MCF 10A (cell line): ENCODE results near the gene SGK1. TPM values are rescaled to one million over a fixed set of nuclear protein-coding genes. Genes with fewer than 3 reads are reported as not detected.

Experiments
- BruUV-seq: library from RNA; stranded (reverse); fragments of 400-500 nt; replicated peaks from 2 replicates; lab custom pipeline; 2021; lab: Mats Ljungman, UMichigan
- CTCF ChIA-PET: fragments of 300-600 bp; sonication (Branson Sonifier 250); formaldehyde crosslinking; extraction: SDS; loops from one replicate; lab custom pipeline; 2021; ENCODE audit warnings: antibody characterized with exemption, inconsistent platforms; lab: Yijun Ruan, JAX
- POLR2A ChIA-PET: fragments of 300-600, 350-650 bp; sonication (Branson Sonifier 250); formaldehyde crosslinking; extraction: SDS; loops from one replicate; lab custom pipeline; 2020; ENCODE audit warnings: antibody characterized with exemption, inconsistent platforms; lab: Yijun Ruan, JAX
- DNase-seq: peaks from one replicate; pipeline ENCODE4 v3.0.0-alpha.2; 2018; ENCODE audit not compliant: unreplicated experiment
- H3K27ac Mint-ChIP-seq: one replicate; pipeline ENCODE4 v1.8.0; 2022; ENCODE audit warnings: mild to moderate bottlenecking, low read depth, mixed read lengths; ENCODE audit not compliant: unreplicated experiment
- H3K27me3 Mint-ChIP-seq: one replicate; pipeline ENCODE4 v1.8.0; 2022; ENCODE audit warnings: mixed read lengths; ENCODE audit not compliant: insufficient read depth, unreplicated experiment
- H3K36me3 Mint-ChIP-seq: one replicate; pipeline ENCODE4 v1.8.0; 2022; ENCODE audit warnings: mild to moderate bottlenecking, moderate library complexity, mixed read lengths; ENCODE audit not compliant: insufficient read depth, unreplicated experiment
- H3K4me1 Mint-ChIP-seq: one replicate; pipeline ENCODE4 v1.8.0; 2022; ENCODE audit warnings: mixed read lengths; ENCODE audit not compliant: insufficient read depth, unreplicated experiment
- H3K4me3 Mint-ChIP-seq: one replicate; pipeline ENCODE4 v1.8.0; 2022; ENCODE audit warnings: mild to moderate bottlenecking, moderate library complexity, mixed read lengths; ENCODE audit not compliant: unreplicated experiment
- H3K9me3 Mint-ChIP-seq: one replicate; pipeline ENCODE4 v1.8.0; 2022; ENCODE audit warnings: mixed read lengths; ENCODE audit not compliant: unreplicated experiment
- CTCF ChIP-seq: fragments of 200-600 bp; IDR thresholded peaks from one replicate; pipeline ENCODE4 v1.8.0; 2022; ENCODE audit warnings: antibody characterized with exemption, mild to moderate bottlenecking; ENCODE audit not compliant: unreplicated experiment
- intact Hi-C: fragments of 100-400 bp; cut with micrococcal nuclease; formaldehyde crosslinking; loops from 2 replicates; pipeline ENCODE4 v1.14.1; 2022
- total RNA-seq: library from RNA; stranded (reverse); gene quantifications from 2 replicates; pipeline ENCODE4 v1.2.3, GENCODE V29; 2022

Gene SGK1
- total RNA-seq, 1 experiment from 2014 or later, result 30.8 TPM

DNA sequence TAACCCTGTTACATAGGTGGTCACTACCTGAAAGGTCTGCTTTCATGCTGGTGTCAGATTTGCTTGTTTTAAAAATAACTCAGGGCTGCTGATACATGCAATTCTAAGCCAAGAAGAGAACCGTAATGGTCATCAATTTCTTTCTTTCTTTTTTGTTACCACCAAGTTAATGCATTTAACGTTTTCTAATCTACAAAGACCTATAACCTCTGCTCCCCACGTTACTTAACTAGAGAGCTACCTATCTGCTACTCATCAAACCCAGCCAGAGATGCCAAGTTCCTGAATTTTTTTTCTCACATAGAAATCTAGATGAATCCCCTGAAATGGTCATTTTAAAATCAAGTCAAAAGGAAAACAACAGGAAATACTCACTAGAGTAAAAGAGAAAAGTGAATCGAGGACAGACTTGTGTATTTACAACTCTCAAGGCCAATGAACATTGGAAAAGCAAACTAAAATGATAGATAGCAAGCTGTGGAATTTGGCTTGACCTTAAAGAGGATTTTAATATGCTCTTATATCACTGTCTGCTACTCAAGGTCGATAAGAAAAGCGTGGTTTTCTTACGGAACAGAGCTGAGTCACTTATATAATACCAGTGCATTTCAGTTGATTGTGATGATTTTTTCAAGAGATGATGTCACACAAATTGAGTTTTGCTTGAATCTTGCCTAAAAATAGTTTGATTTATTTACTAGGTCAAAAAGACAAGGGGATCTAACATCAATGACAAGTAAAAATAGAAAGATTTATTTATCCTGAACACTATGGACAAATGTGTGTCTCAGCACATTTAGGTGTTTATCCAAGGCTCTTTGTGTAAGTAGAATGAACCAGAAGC lies 67.9 kb downstream of the SGK1 start:
- no peak overlapping the region for H3K27ac Mint-ChIP-seq
- no peaks in the 10 kb centered on the region for H3K27me3 Mint-ChIP-seq
- H3K4me3 Mint-ChIP-seq, result no peak overlapping the region
- BruUV-seq, result no TSS peak
- no peaks in the 10 kb centered on the region for H3K9me3 Mint-ChIP-seq
- intact Hi-C loops, result no loop called here
- no peaks in the 10 kb centered on the region for H3K36me3 Mint-ChIP-seq
- DNase-seq, result no peak
- CTCF ChIA-PET, result interaction anchor here (0.6 to 1.6 kb wide), 2 partner anchors 9 to 17 kb away, joined by 3 to 6 read pairs; no protein-coding TSS in a partner anchor
- H3K4me1 Mint-ChIP-seq, result peaks cover 5% of the 10 kb centered on the region
- no peak for TF ChIP-seq CTCF
- POLR2A ChIA-PET, result no interaction called here

- CTCF ChIA-PET, result interaction anchor here (0.6 to 1.6 kb wide), 3 partner anchors 10 to 71 kb away, joined by 3 to 5 read pairs (median 3); no protein-coding TSS in a partner anchor
- peaks cover 5% of the 10 kb centered on the region for H3K4me1 Mint-ChIP-seq
- DNase-seq, result no peak
Observed at GRCh38 chr6:134249239-134249758, 68.6 kb downstream of the SGK1 start.

GRCh38 chr6:134247844-134248580 lies 69.9 kb downstream of the SGK1 start:
- no TSS peak for BruUV-seq
- Mint-ChIP-seq H3K36me3 (no peaks in the 10 kb centered on the region), H3K9me3 (no peaks in the 10 kb centered on the region), H3K4me3 (no peak overlapping the region), H3K27me3 (no peaks in the 10 kb centered on the region), H3K4me1 (peaks cover 5% of the 10 kb centered on the region), H3K27ac (no peak overlapping the region)
- intact Hi-C loops, result no loop called here
- no peak for TF ChIP-seq CTCF
- ChIA-PET POLR2A (interaction anchor here (0.8 kb wide), 1 partner anchor 10 kb away, joined by 3 read pairs; no protein-coding TSS in a partner anchor), CTCF (interaction anchor here (0.8 kb wide), 1 partner anchor 576 kb away, joined by 3 read pairs; no protein-coding TSS in a partner anchor)
- no peak for DNase-seq

More at GRCh38 chr6:134249239-134249758, 68.6 kb downstream of the SGK1 start:
- POLR2A ChIA-PET, result no interaction called here
- H3K27me3 Mint-ChIP-seq, result no peaks in the 10 kb centered on the region
- no peaks in the 10 kb centered on the region for H3K36me3 Mint-ChIP-seq
- H3K27ac Mint-ChIP-seq, result no peak overlapping the region
- intact Hi-C loops, result no loop called here
- no peaks in the 10 kb centered on the region for H3K9me3 Mint-ChIP-seq
- no peak for TF ChIP-seq CTCF
- no peak overlapping the region for H3K4me3 Mint-ChIP-seq
- BruUV-seq, result no TSS peak
